Stimulated activated CD8-positive, alpha-beta memory T cell treated with anti-CD3 and anti-CD28 coated beads, Interleukin-4, amount 100 ng/mL, for 4 hours (primary cell): Measurements from ENCODE around the gene UBA5.
"Not testable (repeated sequence)": the region's sequence is repeated elsewhere in the genome, so short reads cannot be mapped to it uniquely, and the experiment has no call there.

ENCODE experiments used
- DNase-seq, 2 donors: peaks; one replicate each; pipeline ENCODE4 v3.0.0-alpha.2; 2020; ENCODE audit warnings: low read depth in 2 of 2, low spot score in 1 of 2

The UBA5 gene

DNA sequence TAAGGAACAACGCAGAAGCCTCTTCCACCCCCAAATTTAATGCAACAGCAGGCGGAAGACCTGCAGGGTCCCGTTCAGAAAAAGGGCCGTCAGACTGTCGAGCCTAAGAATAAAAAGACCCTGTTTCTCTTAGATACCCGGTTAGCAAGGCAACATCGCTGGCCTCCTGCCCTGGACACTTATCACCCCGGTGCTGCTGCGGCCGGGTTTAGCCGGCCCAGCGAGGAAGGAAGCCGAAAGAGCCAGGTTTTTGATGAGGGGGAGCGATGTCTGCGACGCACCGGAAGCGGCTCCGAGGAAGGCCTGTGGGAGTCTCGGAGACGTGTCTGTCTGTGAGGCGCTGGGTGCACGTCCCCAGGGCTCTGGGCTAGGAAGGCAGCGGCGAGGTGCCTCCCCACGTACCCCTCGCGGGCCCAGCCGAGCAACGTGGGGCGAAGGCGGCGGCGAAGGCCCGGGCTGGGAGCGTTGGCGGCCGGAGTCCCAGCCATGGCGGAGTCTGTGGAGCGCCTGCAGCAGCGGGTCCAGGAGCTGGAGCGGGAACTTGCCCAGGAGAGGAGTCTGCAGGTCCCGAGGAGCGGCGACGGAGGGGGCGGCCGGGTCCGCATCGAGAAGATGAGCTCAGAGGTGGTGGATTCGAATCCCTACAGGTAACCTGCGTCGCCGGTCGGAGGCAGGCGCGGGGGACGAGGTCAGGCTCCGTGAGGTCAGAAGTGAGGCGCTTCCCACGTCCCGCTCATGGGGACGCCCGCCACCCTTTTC lies at the start of gene UBA5:
UBA5 (plus strand) TSS at position 278 of the 759 bp plus-strand sequence; CDS start at position 487, 209 bp downstream.
- peak; percentile 24 to 30 for DNase-seq

DNA sequence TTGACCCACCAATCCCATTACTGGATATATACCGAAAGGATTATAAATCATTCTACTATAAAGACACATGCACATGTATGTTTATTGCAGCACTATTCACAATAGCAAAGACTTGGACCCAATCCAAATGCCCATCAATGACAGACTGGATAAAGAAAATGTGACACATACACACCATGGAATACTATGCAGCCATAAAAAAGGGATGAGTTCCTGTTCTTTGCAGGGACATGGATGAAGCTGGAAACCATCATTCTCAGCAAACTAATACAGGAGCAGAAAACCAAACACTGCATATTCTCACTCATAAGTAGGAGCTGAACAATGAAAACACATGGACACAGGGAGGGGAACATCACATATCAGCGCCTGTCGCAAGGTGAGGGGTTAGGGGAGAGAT lies 44.8 kb upstream of the UBA5 start:
- DNase-seq: not testable (repeated sequence)

DNA sequence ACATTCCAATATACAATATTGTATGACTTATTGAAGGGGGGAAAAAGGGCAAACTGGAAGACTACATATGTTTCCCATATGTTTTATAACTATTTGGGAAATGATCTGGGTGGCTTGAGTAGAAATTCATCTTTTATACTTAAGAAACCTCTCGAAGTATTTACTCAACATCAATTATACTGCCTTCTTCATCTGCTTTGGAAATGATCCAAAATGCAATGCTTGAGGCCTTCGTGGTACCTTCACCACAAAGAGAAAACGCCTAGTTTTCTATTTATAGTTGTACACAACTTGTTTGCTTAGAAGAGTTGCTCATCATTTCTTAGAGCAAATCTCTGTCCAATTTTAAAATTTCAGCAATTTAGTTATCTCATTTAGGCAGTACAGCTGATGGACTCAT lies 44.2 kb upstream of the UBA5 start:
- DNase-seq: no peak

DNA sequence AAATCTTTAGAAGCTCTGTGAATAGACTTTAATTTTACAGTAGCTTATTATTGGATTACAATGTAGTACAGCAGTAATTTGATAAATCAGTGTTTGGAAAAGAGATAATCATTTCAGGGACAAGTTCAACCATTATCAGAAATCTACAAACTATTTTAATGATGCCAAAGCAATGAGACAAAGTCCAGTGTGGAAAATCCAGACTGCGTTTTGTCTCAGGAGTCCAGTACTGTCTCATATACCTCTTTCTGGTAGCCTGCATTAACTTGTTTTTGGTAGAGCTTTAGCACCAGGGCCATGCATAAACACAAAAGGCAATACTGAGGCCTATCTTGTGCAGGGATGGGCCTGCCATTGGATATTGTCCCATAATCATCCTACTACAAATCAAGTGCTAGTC lies 43.3 kb upstream of the UBA5 start:
- no peak for DNase-seq

DNA sequence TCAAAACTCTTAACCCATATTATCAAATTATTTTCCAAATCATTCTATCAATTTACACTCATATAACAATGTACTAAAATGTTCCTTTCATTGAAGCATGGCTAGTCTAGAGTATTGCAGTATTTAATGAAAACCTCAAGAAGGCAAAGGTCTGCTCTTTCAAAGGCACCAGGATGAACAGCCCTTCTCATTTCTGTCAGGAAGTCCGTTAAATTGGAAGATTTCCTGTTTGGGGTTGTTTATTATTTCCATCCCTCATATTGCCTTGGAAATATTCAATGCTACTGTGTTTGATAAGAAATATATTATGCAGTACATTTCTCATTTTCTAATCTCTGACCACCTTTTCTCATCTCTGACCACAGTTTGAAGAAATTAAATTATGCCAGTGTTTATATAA lies 38.0 kb upstream of the UBA5 start:
- no peak for DNase-seq

DNA sequence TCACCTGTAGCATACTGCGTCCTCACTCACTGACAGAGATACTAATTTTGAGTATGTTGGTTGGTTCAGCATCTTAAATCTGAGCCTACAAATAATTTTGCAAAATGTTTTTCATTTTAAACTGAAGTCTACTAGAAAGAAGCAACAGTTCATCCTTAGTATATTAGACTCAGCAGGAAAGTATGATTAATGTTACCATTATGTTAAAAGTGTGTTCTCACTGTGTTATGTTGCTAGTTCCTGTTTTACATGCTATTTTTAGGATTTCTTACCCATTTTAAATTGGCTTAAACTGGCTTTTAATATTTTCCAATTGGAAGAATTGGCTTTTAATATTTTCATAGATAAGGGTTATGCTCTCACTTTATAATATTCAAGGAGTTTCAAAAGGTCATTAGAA lies 37.4 kb upstream of the UBA5 start:
- no peak for DNase-seq

DNA sequence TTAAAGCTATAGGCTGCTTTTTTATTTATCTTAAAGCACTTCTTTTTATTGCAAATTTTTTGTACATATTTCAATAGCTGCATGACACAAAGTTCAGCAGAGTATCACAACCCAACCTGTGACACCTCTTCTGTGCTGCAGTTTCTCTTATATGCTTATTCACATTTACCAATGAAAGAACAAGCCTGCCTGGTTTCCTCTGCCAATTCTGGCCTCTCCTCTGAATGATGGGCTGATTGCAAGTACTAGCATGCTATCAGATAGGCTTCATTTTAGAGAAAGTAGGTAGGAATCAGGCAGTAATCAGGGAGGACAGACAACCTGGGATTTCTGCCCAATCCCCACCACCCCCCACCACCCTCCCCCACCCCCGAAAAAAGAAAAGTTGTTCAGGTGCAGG lies 36.5 kb upstream of the UBA5 start:
- no peak for DNase-seq

DNA sequence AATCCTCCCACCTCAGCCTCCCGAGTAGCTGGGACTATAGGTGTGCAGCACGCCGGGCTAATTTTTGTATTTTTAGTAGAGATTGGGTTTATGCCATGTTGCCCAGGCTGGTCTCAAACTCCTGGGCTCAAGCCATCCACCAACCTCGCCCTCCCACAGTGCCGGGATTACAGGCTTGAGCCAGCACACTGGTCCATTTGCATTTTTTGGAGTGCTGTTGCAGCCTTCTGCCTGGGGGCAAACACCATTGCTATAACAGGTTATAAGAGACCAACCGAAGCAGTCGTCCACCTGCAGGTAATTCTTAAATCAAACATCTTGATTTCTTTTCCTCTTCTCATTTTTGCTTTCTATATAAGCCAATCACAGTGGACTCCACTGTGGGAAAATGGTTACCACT lies 35.3 kb upstream of the UBA5 start:
- no peak for DNase-seq

DNA sequence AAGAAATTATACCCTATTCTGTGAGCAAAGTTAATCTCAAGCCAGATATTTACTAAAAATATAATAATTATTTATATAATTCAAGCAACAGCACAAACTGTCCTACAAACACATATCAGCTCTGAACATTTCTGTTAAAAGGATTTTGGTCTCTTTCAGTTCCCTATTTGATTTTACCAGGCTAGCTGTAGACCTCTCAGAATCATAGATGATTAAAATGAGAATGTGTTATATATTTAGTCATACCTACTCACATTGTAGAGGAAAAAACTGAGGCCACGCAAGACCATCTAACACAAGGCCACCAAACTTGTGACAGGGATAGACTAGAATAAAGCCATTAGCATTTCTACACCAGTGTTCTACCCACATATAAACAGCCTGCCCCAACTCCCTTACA lies 34.5 kb upstream of the UBA5 start:
- DNase-seq: no peak

DNA sequence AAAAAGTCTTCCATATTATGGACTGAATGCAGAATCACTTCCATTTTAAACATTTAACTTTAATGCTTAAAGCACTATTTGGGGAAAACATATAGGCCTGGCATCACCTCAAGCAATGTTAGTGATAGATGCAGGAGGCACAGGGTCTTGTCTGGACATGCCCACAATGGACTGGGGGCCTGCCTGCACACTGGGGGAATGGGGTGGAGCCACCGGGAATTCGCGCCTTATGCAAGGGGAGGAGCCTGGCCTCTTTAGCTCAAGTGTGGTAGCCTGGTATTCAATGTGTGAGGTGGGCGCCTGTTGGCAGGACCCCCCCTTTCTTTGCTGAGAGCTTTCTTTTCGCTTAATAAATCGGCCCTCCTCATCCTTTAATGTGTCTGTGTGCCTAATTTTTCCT lies 33.2 kb upstream of the UBA5 start:
- DNase-seq: no peak

DNA sequence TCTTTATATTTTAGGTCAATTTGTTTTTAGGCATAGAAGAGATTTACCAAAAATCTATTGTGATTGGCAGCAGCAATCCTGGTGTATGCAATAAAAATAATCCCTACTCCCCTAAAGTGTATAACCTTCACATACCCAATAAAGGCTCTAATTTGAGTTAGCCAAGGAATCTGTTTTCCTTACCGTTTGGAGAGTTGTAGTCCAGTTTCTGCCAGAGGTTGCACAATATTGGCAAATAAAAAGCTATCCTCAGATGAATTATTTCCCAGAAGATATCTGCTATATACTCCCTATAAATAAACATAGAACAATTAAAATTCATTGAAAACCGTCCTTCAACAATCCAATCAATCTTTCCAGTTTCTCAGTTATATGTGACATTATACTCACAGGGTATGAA lies 32.0 kb upstream of the UBA5 start:
- no peak for DNase-seq

DNA sequence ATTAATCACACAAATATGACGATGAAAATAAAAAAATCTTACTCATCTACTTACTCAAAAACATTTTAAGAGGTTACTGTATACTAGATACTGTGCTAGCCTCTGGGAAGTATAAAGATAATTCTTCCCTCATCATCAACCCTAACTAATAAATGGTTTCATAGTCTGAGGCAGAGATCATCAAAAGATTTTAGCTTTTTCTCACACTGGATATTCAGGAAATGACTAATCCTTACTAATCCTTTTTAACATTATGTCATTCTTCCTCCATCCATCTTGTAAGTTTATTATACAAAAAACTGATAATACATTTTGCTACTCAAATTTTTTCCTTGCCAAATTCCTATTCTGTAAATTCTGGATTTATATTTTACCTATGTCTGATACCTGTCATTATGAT lies 30.2 kb upstream of the UBA5 start:
- DNase-seq: no peak

DNA sequence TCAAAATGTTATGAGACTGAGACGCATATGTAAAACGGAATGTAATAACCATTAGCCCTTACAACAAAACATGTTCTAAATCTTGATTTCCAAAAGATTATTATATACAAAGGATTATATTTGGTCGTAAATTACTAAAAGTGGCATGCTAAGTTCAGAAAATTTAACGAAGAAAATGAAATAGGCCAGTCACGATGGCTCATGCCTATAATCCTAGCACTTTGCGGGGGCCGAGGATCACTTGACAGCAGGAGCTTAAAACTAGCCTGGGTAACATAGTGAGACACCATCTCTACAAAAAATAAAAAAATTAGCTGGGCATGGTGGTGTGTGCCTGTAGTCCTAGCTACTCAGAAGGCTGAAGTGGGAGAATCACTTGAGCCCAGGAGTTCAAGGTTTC lies 29.5 kb upstream of the UBA5 start:
- DNase-seq: no peak

DNA sequence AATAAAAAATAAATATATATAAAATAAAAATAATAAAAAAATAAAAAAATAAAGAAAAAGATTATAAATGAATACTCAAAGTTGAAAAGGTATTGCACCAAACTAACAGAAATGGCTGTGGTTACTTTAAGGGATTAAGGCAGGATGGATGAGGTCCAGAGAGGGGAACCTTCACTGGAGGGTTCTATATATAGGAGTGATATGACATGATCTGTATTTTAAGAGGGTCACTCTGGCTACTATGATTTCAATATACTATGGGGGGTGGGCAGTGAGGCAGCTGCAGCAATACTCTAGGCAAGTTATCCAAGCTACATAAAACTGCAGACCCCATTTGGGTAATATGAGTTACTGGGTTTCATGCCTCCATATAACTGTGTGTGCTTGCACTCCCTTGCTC lies 25.1 kb upstream of the UBA5 start:
- no peak for DNase-seq

DNA sequence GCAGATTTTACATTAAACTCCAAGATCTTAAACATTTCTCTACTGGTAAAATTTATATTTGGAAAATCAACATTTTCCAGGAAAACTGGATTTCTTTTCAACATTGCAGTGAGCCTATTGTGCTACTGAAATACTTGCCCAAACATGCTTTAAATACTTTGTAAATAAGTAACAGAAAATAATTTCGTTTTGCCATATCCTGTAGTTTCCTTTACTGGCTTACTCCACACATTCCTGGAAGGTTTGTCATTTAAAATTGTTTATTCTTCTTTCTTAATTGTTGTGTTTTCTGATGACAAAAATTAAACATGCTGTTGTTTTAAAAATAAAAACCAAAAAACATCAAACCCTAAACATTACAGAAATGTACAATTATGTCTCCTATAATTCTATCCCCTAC lies 22.5 kb upstream of the UBA5 start:
- DNase-seq: no peak

DNA sequence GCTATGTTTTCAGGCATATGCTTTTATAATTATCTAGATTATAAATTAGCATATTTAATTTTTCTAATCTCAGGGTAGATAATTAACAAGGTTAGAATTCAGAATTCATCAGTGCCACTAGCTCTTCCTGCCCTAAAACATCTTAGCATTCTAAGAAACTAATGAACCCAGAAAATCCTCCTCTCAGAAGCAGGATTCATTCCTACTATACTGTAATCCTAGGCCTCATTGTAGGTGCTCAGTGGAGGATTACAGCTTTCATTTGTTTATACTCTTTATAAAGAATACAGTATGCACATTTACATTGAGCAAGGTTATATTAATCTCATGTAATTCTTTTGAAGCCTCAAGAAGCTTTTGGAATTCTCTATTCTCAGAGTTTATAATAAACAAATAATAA lies 21.4 kb upstream of the UBA5 start:
- no peak for DNase-seq

DNA sequence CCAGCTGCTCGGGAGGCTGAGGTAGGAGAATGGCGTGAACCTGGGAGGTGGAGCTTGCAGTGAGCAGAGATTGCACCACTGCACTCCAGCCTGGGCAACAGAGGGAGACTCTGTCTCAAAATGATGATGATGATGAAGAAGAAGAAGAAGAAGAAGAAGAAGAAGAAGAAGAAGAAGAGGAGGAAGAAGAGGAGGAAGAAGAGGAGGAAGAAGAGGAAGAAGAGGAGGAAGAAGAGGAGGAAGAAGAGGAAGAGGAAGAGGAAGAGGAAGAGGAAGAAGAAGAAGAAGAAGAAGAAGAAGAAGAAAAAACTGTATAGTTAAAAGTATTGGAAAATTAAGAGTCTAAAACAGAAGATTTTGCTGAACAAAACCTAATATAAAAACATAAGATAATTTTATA lies 18.7 kb upstream of the UBA5 start:
- DNase-seq: not testable (repeated sequence)

DNA sequence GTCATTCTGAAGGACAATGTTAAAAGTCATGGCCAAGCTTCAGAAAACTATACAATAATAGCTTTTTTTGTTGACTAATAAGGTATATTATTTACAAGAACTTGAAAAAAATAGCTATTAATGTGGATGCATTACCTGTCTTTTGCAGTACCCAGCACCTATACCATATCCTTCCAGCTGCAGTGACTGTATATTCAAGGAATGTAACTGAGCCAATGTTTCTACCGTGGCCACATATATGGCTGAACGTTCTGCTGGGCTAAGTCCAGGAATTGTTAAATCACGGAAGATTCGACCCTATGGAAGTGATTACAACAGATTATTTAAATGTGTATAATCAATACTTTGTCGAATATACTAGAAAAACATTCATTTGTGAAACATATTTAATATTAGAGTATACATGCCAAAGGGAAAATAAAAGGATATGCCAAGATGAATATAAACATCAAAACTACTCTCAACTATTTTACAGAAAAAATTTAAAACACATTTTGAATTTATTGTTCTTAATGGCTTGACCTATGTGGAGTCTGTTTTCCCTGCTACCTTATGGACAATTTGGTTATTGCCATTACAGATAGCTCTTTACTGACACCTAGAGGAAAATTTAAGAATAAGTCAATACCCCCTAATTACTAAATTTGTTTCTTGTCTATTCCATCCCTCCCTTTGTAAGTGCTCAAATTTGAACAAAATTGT lies 18.1 kb upstream of the UBA5 start:
- no peak for DNase-seq

DNA sequence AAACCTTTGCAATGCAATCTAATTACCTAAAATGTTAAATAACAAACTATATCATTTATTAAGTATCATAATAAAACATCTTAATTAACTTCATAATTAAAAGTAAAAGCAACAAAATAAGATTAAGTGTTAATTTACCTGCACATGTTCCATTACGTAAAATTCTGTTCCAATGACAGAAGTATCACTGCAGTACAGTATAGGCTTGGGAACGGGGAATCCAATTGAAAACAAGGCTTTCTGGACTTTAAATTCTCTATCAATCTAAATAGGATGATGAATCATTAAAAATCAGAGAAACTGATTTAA lies 17.6 kb upstream of the UBA5 start:
- DNase-seq: no peak

DNA sequence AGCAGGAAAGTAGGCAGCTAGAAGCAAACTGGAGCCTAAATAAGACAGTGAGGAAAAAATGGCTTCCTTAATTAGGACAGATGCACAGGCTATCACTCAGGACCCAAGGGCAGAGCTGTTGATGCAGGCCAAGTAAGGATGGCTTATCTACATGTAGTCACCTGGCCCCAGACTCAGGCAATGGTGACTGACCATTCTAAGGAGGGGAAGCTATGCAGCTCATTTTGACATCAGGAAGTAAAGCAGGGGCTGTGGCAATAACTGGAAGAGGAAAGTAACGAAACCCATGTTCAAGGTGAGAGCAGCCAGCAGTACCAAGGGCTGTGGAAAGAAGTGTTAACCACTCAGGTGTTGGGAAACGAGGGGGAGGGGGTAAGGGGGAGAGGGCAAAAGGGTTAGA lies 16.8 kb upstream of the UBA5 start:
- no peak for DNase-seq

DNA sequence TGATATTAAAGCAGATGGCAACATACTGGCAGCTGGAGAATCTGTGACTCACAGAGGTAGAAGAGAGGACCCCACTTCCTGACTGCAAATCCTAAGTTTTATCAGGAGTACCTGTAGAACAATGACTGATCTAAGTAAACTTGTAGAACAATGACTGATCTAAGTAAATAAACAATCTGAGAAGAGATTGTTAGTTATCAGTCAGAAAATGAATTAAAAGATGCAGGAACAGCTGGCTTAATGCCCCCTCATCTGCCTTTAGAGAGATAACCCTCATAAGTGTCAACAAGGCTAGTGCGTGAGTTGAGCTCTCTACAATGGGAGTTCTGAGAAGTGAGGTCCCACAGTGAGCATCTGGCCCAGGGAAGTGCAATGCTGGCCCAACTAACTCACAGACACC lies 15.1 kb upstream of the UBA5 start:
- DNase-seq: no peak

DNA sequence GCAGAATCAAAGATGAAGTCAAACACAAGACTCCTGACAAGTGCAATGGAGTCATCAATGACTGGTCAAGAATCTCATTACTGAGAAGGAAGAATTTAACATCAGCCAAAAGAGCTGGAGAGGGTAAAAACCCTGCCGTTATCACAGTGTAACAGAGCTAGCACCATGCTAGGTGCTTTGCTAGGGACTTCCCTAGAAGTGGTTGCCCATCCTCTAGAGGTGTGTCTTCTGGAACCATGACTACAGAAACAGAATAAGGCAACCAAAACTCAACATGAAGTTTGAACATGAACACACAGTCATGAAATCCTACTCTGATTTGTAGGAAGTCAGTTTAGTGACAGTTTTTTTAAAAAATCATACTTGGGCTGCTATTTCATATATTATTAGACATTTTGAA lies 10.0 kb upstream of the UBA5 start:
- DNase-seq: no peak

DNA sequence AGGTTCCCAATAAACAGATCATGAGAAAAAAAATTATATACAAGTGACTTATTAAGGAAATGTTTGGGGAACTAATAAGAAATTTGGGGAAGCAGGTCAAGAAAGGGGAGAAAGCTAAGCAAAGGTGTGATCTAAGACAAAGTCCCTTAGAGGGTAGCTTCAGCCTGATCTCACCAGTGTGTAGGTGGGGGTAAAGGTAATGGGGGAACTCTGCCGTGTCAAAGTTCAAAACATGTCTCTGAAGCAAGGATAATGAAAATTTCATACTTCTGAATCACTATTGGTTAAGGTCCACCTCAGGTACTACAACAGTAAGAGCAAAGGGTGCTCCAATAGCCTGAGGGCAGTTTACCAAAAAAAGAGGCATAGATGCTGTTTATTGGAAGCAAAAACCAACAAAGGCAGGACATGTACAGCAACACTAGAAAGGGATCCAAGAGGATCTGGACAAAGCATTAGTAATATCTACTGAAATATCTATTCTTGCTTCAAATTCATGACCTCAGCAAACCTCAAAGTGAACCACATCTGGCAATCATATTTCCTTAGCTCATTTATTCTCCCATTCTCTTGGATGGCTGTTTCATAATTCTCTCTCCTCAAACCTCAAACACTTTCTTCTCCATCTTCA lies 7.4 kb upstream of the UBA5 start:
- no peak for DNase-seq
